PC-9 (cell line): ENCODE measurements around the gene PYDC1.

Experiments
- EZH2 ChIP-seq: fragments of 200-600 bp; sonication (generic); IDR thresholded peaks from 2 replicates; pipeline ENCODE4 v1.8.0; 2017; ENCODE audit warnings: antibody characterized with exemption, low read depth
- TF ChIP-seq, protein P1 (sequence below): fragments of 200-600 bp; sonication (generic); conservative IDR thresholded peaks from 2 replicates; pipeline ENCODE4 v1.6.1; 2017; ENCODE audit warnings: mixed run types, antibody characterized with exemption, mild to moderate bottlenecking, moderate library complexity

DNA sequence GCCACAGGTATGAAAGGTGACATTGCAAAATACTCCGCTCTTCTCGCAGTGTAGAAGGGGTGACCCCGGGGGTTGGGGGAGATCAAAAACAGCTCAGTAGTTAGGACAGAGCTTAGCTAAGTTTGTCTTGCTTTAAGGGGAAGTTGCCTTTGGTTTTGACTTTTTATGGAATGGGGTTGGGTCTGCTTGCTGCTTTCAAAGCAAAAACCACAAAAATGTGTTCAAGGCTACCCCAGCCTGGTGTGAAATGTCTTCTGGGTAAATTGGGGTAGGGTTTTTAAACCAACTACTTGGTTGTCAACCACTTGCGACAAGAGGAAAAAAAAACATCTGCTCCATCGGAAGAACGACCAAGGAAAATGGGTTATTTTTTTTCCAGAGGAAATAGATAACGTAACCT lies 30.8 kb downstream of the PYDC1 start:
- TF ChIP-seq, protein P1, sequence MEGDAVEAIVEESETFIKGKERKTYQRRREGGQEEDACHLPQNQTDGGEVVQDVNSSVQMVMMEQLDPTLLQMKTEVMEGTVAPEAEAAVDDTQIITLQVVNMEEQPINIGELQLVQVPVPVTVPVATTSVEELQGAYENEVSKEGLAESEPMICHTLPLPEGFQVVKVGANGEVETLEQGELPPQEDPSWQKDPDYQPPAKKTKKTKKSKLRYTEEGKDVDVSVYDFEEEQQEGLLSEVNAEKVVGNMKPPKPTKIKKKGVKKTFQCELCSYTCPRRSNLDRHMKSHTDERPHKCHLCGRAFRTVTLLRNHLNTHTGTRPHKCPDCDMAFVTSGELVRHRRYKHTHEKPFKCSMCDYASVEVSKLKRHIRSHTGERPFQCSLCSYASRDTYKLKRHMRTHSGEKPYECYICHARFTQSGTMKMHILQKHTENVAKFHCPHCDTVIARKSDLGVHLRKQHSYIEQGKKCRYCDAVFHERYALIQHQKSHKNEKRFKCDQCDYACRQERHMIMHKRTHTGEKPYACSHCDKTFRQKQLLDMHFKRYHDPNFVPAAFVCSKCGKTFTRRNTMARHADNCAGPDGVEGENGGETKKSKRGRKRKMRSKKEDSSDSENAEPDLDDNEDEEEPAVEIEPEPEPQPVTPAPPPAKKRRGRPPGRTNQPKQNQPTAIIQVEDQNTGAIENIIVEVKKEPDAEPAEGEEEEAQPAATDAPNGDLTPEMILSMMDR: no peak
- no peak for TF ChIP-seq EZH2
